Liver (tissue), 3 donors: Measurements from ENCODE around the gene MT4.

ENCODE experiments used
- TAF1 ChIP-seq: conservative IDR thresholded peaks from 2 replicates; pipeline ENCODE4 v1.6.1; 2016; ENCODE audit warnings: antibody characterized with exemption, mild to moderate bottlenecking
- TF ChIP-seq, protein P1 (sequence below): fragments of 150-350 bp; IDR thresholded peaks from 2 replicates; pipeline ENCODE4 v1.5.1; 2017; ENCODE audit warnings: improper control_type of control experiment, low read depth, low read length; ENCODE audit not compliant: missing input control
- TF ChIP-seq, protein P2 (sequence below): IDR thresholded peaks from 2 replicates; pipeline ENCODE4 v1.6.1; 2016; ENCODE audit warnings: antibody characterized with exemption
- donor health status: healthy.
- donor health status: healthy.

DNA sequence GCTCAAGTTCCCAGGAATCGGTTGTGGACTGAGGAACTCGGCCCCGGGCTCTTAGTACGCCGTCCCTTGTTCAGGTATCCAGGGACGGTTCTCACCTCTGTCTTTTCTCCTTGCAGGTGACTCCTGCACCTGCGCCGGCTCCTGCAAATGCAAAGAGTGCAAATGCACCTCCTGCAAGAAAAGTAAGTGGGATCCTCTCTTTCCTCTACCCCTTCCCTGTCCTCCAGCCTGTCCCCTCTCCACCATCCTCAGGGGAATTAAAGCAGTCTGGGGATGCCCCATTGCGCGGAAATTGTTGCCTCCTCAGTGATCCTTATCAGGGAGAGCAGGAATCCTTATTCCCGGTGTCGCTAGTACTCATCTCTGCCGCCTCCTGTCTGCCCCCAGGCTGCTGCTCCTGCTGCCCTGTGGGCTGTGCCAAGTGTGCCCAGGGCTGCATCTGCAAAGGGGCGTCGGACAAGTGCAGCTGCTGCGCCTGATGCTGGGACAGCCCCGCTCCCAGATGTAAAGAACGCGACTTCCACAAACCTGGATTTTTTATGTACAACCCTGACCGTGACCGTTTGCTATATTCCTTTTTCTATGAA lies 44.1 kb downstream of the MT4 start:
- TF ChIP-seq, protein P1, sequence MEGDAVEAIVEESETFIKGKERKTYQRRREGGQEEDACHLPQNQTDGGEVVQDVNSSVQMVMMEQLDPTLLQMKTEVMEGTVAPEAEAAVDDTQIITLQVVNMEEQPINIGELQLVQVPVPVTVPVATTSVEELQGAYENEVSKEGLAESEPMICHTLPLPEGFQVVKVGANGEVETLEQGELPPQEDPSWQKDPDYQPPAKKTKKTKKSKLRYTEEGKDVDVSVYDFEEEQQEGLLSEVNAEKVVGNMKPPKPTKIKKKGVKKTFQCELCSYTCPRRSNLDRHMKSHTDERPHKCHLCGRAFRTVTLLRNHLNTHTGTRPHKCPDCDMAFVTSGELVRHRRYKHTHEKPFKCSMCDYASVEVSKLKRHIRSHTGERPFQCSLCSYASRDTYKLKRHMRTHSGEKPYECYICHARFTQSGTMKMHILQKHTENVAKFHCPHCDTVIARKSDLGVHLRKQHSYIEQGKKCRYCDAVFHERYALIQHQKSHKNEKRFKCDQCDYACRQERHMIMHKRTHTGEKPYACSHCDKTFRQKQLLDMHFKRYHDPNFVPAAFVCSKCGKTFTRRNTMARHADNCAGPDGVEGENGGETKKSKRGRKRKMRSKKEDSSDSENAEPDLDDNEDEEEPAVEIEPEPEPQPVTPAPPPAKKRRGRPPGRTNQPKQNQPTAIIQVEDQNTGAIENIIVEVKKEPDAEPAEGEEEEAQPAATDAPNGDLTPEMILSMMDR, result no peak
- no peak for TF ChIP-seq TAF1
- TF ChIP-seq, protein P2, sequence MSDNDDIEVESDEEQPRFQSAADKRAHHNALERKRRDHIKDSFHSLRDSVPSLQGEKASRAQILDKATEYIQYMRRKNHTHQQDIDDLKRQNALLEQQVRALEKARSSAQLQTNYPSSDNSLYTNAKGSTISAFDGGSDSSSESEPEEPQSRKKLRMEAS, result no peak
